GM21447 (cell line): ENCODE data around the gene TMCC3.

Experiments
- ATAC-seq: cut with Tn5 transposase; IDR thresholded peaks from one replicate; pipeline ENCODE4 v1.9.1; 2021; ENCODE audit not compliant: unreplicated experiment

TMCC3 gene

GRCh38 chr12:94674051-94674451, 23.7 kb upstream of the TMCC3 start:
- no peak for ATAC-seq

GRCh38 chr12:94673496-94673895, 23.1 kb upstream of the TMCC3 start:
- ATAC-seq = no peak

- ATAC-seq = no peak
Measured at GRCh38 chr12:94671917-94672316, 21.6 kb upstream of the TMCC3 start.

- ATAC-seq = no peak
Measured at GRCh38 chr12:94670898-94671297, 20.5 kb upstream of the TMCC3 start.

GRCh38 chr12:94670075-94670474, 19.7 kb upstream of the TMCC3 start:
- no peak for ATAC-seq

GRCh38 chr12:94667031-94667540, 16.7 kb upstream of the TMCC3 start:
- ATAC-seq = no peak

- ATAC-seq = no peak
Measured at GRCh38 chr12:94666158-94666557, 15.8 kb upstream of the TMCC3 start.

- no peak for ATAC-seq
Measured at GRCh38 chr12:94663702-94664101, 13.3 kb upstream of the TMCC3 start.

- no peak for ATAC-seq
Measured at GRCh38 chr12:94663071-94663470, 12.7 kb upstream of the TMCC3 start.

- ATAC-seq = no peak
Measured at GRCh38 chr12:94660436-94660835, 10.1 kb upstream of the TMCC3 start.

GRCh38 chr12:94659346-94659930, 9.1 kb upstream of the TMCC3 start:
- no peak for ATAC-seq

- no peak for ATAC-seq
Measured at GRCh38 chr12:94658931-94659330, 8.6 kb upstream of the TMCC3 start.

GRCh38 chr12:94656556-94656955, 6.2 kb upstream of the TMCC3 start:
- no peak for ATAC-seq

- ATAC-seq = peak; percentile 42
Measured at GRCh38 chr12:94649349-94650142, 811 bp downstream of the TMCC3 start.

GRCh38 chr12:94648578-94648977, 1.8 kb downstream of the TMCC3 start:
- no peak for ATAC-seq

GRCh38 chr12:94644141-94644979, 6.0 kb downstream of the TMCC3 start:
- ATAC-seq = peak; percentile 48

- ATAC-seq = no peak
Measured at GRCh38 chr12:94643606-94644005, 6.8 kb downstream of the TMCC3 start.

GRCh38 chr12:94641283-94641682, 9.1 kb downstream of the TMCC3 start:
- no peak for ATAC-seq

- ATAC-seq = peak; percentile 62
Measured at GRCh38 chr12:94640134-94640928, 10.0 kb downstream of the TMCC3 start.

GRCh38 chr12:94638521-94638920, 11.8 kb downstream of the TMCC3 start:
- ATAC-seq = no peak
